Kidney tubule cell (primary cell): Measurements from ENCODE around the gene CTTN.

Source experiments
- DNase-seq: peaks from one replicate; pipeline ENCODE4 v3.0.0-alpha.2; 2018; ENCODE audit warnings: low spot score

CTTN gene

GRCh38 chr11:70477176-70477575 lies 78.8 kb downstream of the CTTN start:
- DNase-seq, result no peak

GRCh38 chr11:70477609-70478008 lies 79.3 kb downstream of the CTTN start:
- no peak for DNase-seq

GRCh38 chr11:70478166-70478890 lies 80.0 kb downstream of the CTTN start:
- no peak for DNase-seq

GRCh38 chr11:70480711-70481110 lies 82.4 kb downstream of the CTTN start:
- no peak for DNase-seq

GRCh38 chr11:70481625-70482528 lies 83.5 kb downstream of the CTTN start:
- peak; percentile 96 for DNase-seq

- DNase-seq, result no peak
Observed at GRCh38 chr11:70482529-70482917, 84.2 kb downstream of the CTTN start.

GRCh38 chr11:70483077-70483861 lies 84.9 kb downstream of the CTTN start:
- peak; percentile 91 for DNase-seq

GRCh38 chr11:70483917-70484316 lies 85.6 kb downstream of the CTTN start:
- no peak for DNase-seq

GRCh38 chr11:70485326-70486025 lies 87.1 kb downstream of the CTTN start:
- no peak for DNase-seq

GRCh38 chr11:70486026-70486415 lies 87.7 kb downstream of the CTTN start:
- DNase-seq, result no peak
